ENCODE measurements around the gene MARCKS.
"Not testable (repeated sequence)": the region's sequence is repeated elsewhere in the genome, so short reads cannot be mapped to it uniquely, and the experiment has no call there.

The MARCKS gene

GRCh38 chr6:113909224-113909856, 52.2 kb downstream of the MARCKS start:
- TF ChIP-seq CTCF (IDR thresholded peaks at IDR 0.05; ENCODE audit: low read depth, low read length) (peak; percentile 69), EZH2phosphoT487 (IDR thresholded peaks at IDR 0.05; ENCODE audit: low read depth) (no peak)
- H3K36me3 ChIP-seq (replicated peaks; ENCODE audit: low read depth, low read length): no peaks in the 10 kb centered on the region
- H3K4me1 ChIP-seq (ENCODE audit: low read length): no peaks in the 10 kb centered on the region
- H3K79me2 ChIP-seq (ENCODE audit: low read length): no peaks in the 10 kb centered on the region
- H3K4me3 ChIP-seq (ENCODE audit: low read length): no peak overlapping the region
- no peak overlapping the region for H3K27ac ChIP-seq (ENCODE audit: low read length)
- H3K27me3 ChIP-seq (ENCODE audit: low read depth, low read length): no peaks in the 10 kb centered on the region
- no peaks in the 10 kb centered on the region for H3K9me3 ChIP-seq (ENCODE audit: insufficient read depth, low read length)
- no peak overlapping the region for H3K9ac ChIP-seq (ENCODE audit: low read length)
- peak overlapping the region; percentile 56 for H3K4me2 ChIP-seq (ENCODE audit: low read length)
- H2AFZ ChIP-seq (ENCODE audit: low read depth, low read length): no peak overlapping the region; the same call in 1 of the 2 replicates
- H4K20me1 ChIP-seq (ENCODE audit: insufficient read depth, low read length): no peaks in the 10 kb centered on the region

GRCh38 chr6:113910285-113910684, 53.1 kb downstream of the MARCKS start:
- not testable (repeated sequence) for H3K9me3 ChIP-seq (ENCODE audit: insufficient read depth, low read length); H3K27ac ChIP-seq (ENCODE audit: low read length); H3K4me1 ChIP-seq (ENCODE audit: low read length); H4K20me1 ChIP-seq (ENCODE audit: insufficient read depth, low read length); H3K27me3 ChIP-seq (ENCODE audit: low read depth, low read length); H3K4me3 ChIP-seq (ENCODE audit: low read length); H2AFZ ChIP-seq (ENCODE audit: low read depth, low read length); H3K36me3 ChIP-seq (replicated peaks; ENCODE audit: low read depth, low read length); H3K9ac ChIP-seq (ENCODE audit: low read length); H3K4me2 ChIP-seq (ENCODE audit: low read length); H3K79me2 ChIP-seq (ENCODE audit: low read length)

Data from OCI-LY3 (cell line).